GM21737 (cell line): ENCODE measurements around the gene TRUB2.

ENCODE experiments used
- ATAC-seq: cut with Tn5 transposase; IDR thresholded peaks from one replicate; pipeline ENCODE4 v1.9.1; 2021; ENCODE audit warnings: mild to moderate bottlenecking, moderate library complexity; ENCODE audit not compliant: unreplicated experiment

TRUB2 gene

GRCh38 chr9:128322404-128323211 lies at the start of gene TRUB2, which contains the start of gene COQ4:
TSS of gene TRUB2 (minus strand) at chr9:128322447. CDS start at chr9:128322408, 39 bp downstream.
TSS of gene COQ4 (plus strand) at chr9:128322839. CDS start at chr9:128322859, 20 bp downstream.
- ATAC-seq, result peak; percentile 73

- ATAC-seq, result no peak
These were observed 49.4 kb upstream of the TRUB2 start for GRCh38 chr9:128371630-128372117.

- peak; percentile 81 for ATAC-seq
These were observed 48.7 kb upstream of the TRUB2 start, which contains the start of gene URM1 for GRCh38 chr9:128370752-128371629. TSS of gene URM1 (plus strand) at chr9:128371374. CDS start at chr9:128371381, 7 bp downstream.

- ATAC-seq, result no peak
These were observed 48.1 kb upstream of the TRUB2 start for GRCh38 chr9:128370367-128370751.

GRCh38 chr9:128369024-128369706 lies 46.9 kb upstream of the TRUB2 start:
- no peak for ATAC-seq

- no peak for ATAC-seq
These were observed 43.3 kb upstream of the TRUB2 start for GRCh38 chr9:128365525-128365924.

- no peak for ATAC-seq
These were observed 40.5 kb upstream of the TRUB2 start for GRCh38 chr9:128362774-128363173.

GRCh38 chr9:128361986-128362646 lies 39.9 kb upstream of the TRUB2 start:
- ATAC-seq, result peak; percentile 48

- ATAC-seq, result no peak
These were observed 39.2 kb upstream of the TRUB2 start for GRCh38 chr9:128361296-128361985.

- no peak for ATAC-seq
These were observed 38.6 kb upstream of the TRUB2 start for GRCh38 chr9:128360826-128361225.

GRCh38 chr9:128358861-128359260 lies 36.6 kb upstream of the TRUB2 start:
- ATAC-seq, result no peak

GRCh38 chr9:128358090-128358489 lies 35.8 kb upstream of the TRUB2 start:
- ATAC-seq, result no peak

GRCh38 chr9:128355451-128355850 lies 33.2 kb upstream of the TRUB2 start:
- ATAC-seq, result no peak

GRCh38 chr9:128349772-128350171 lies 27.5 kb upstream of the TRUB2 start:
- ATAC-seq, result no peak

GRCh38 chr9:128349125-128349524 lies 26.9 kb upstream of the TRUB2 start:
- ATAC-seq, result no peak

- no peak for ATAC-seq
These were observed 22.8 kb upstream of the TRUB2 start for GRCh38 chr9:128344931-128345605.

- no peak for ATAC-seq
These were observed 21.6 kb upstream of the TRUB2 start for GRCh38 chr9:128343855-128344254.

GRCh38 chr9:128342971-128343680 lies 20.9 kb upstream of the TRUB2 start:
- ATAC-seq, result no peak

GRCh38 chr9:128341435-128341849 lies 19.2 kb upstream of the TRUB2 start:
- ATAC-seq, result no peak
